ENCODE measurements around the gene PLEKHF1.

The PLEKHF1 gene

DNA sequence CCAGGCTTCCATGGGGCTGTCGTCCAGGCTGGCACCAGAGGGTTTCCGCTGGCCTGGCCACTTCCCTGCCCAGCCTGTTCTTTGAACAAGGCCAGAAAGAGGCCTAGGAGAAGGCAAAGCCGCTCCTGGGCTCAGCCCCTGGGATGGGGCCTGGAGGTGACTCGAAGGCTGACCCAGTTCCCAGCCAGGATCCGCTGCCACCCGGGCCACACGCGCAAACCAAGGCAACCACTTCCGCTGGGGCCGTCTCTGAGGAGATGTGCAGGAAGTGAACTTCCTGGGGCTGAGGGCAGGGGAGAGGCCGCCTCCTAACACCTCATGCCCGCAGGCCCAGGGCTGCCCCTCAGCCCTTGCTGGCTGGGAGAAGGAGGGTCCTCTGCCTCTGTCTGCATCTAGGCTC lies 15.2 kb downstream of the PLEKHF1 start:
- TF ChIP-seq, protein P1, sequence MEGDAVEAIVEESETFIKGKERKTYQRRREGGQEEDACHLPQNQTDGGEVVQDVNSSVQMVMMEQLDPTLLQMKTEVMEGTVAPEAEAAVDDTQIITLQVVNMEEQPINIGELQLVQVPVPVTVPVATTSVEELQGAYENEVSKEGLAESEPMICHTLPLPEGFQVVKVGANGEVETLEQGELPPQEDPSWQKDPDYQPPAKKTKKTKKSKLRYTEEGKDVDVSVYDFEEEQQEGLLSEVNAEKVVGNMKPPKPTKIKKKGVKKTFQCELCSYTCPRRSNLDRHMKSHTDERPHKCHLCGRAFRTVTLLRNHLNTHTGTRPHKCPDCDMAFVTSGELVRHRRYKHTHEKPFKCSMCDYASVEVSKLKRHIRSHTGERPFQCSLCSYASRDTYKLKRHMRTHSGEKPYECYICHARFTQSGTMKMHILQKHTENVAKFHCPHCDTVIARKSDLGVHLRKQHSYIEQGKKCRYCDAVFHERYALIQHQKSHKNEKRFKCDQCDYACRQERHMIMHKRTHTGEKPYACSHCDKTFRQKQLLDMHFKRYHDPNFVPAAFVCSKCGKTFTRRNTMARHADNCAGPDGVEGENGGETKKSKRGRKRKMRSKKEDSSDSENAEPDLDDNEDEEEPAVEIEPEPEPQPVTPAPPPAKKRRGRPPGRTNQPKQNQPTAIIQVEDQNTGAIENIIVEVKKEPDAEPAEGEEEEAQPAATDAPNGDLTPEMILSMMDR (IDR thresholded peaks at IDR 0.05): no peak

DNA sequence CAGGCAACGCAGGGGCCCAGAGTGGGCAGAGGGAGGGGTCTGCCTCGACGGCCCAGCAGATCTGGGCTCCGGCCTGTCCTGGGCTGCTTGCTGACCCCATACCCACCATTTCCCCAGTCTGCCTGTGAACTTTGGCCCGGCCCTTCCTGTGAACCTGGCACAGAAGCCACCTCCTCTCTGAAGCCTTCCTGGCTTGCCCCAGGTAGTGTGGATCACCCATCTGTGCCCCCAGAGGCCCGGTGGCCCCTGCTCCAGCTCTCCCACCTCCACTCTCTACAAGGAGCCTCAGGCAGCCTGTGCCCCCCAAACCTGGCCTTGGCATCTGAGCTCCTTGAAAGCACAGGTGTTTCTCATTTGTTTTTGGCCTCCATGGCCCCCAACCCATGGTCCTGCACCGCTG lies 15.7 kb downstream of the PLEKHF1 start:
- TF ChIP-seq, protein P1 (IDR thresholded peaks at IDR 0.05): no peak

DNA sequence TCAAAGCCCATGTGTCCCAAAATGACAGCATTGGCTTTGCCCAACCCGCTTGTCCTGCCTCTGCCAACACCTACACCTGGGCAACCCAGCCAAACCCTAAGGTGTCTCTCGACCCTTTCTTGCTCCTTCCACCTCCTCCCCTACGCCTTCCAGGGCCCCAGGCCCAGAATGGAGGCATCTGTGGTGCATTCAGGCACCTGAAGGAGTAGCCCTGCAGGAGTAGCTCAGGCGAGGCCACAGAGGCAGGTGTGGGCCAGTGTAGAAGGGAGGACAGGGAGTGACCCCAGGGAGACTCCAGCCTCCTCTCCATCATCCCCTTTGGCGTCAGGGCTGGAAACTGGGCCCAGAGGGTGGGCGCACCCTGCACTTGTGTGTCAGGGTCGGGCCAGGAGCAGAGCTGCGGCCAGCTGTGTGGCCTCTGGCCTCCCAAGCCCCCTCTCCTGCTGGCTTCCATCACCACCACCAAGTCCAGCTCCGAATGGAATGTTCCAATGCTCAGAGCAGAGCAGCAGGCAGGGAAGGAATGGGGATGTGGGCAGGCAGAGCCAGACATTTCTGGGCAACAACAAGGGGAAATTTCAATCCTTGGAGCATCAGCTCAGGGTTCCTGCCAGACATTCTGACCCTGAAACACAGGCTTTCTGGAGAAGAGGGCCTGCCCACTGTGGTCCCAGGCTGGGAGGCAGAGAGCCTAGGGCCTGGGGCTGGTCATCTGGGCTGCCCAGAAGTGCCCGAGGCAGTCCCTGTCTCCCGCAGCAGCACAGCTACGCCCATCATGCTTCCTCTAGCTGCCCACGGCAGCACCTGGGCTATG lies 16.4 kb downstream of the PLEKHF1 start:
- TF ChIP-seq, protein P1 (IDR thresholded peaks at IDR 0.05): no peak

DNA sequence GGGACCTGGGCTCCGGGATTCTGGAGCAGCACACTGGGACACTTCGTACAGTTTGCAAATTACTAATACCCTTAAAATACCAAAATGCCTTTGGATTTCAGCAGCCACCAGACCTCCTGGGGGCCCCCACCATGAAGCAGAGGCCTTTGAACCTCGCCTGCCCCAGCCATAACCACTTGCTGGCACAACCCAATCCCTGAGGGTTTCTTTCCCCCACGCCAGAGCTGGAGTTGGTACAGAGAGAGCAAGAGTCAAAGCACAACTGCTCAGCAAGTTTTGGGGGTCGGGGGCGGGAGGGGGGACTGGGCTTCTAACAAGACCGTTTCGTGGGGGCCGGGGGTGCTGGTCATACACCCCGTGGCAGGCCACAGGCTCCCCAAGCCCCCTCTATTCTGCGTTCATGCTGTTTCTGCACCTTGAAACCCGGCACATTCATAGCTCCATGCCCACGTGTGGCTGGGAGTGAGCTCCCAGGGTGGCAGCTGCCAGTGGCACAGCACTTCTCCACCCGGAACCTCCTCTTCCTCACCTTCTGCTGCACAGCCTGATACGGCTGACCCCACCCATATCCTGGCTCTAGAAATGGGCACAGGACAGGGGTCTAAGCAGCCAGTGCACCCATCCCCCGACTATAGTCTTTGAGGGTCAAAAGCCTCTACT lies 17.1 kb downstream of the PLEKHF1 start:
- TF ChIP-seq, protein P1 (IDR thresholded peaks at IDR 0.05): no peak

DNA sequence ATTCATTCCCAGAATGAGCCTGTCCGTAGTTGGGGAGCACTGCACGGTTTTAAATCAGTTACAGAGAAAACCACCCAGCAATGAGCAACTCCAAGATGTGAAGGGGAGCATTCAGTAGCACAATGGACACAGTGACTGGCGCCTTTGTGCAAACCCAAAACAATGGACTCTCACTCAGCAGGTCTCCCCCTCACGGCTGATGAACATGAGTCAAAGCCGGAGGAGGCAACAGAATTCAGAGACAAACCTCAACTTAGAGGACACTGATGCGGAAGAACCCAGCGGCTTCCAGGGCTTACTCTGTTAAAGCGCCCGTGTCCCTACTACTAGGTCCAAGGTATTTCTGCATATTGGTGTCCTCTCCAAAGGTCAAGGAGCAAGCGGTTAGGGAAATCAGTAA lies 17.7 kb downstream of the PLEKHF1 start:
- TF ChIP-seq, protein P1 (IDR thresholded peaks at IDR 0.05): no peak

DNA sequence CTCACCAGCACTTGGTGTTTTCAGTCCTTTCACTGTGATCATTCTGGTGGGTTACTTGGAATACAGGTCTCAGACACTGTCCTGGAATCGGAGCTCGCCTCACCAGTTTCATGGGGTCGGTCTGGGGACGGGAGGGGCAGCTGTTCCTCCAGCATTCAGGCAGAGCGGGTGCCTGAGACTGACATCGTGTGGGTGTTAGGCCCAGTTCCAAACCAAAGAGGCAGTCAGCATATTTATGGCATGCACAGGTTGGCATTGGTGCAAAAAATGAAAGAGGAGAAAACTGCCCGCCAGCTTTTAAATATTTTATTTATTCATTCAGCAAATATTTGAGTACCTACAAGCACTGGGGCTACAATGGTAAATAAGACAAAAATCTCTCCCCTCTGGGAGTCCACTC lies 20.1 kb downstream of the PLEKHF1 start:
- TF ChIP-seq, protein P1 (IDR thresholded peaks at IDR 0.05): no peak

DNA sequence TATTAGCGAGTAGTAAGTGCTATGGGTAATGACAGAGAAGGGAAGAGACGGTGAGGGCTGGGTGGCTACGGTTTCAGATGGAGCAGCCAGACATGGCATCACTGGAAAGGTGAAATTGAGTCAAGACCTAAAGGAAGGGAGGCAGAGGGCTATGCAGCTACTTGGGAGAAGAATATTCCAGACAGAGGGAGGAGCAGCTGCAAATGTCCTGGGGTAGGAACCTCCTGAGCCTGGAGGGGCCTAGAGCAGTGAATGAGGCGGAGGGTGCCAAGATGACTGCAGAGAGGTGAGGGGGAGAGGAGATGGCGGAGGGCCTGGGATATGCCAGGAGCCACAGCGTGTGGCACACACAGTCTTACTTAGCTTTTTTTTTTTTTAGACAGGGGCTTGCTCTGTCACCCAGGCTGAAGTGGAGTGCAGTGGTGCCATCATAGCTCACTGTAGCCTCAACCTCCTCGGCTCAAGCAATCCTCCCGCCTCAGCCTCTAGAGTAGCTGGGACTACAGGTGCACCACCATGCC lies 21.1 kb downstream of the PLEKHF1 start:
- TF ChIP-seq, protein P1 (IDR thresholded peaks at IDR 0.05): no peak
